OCI-LY1 (cell line): ENCODE data around the gene RFX2.

Experiments
- H2AFZ ChIP-seq: fragments of 200-600 bp; sonication (generic), shearing (Covaris generic); 2 replicates; pipeline ENCODE4 v1.6.0; 2014; ENCODE audit warnings: antibody characterized with exemption, mild to moderate bottlenecking, low read length
- H3F3A ChIP-seq: fragments of 200-600 bp; sonication (generic), shearing (Covaris generic); 2 replicates; pipeline ENCODE4 v1.6.0; 2014; ENCODE audit warnings: mild to moderate bottlenecking, antibody characterized with exemption, low read length, moderate library complexity; ENCODE audit not compliant: insufficient read depth
- H3K27ac ChIP-seq: fragments of 200-600 bp; sonication (generic); 2 replicates; pipeline ENCODE4 v1.5.1; 2014; ENCODE audit warnings: low read length, mixed run types, mild to moderate bottlenecking, low read depth; ENCODE audit not compliant: poor library complexity, severe bottlenecking
- H3K27me3 ChIP-seq: fragments of 200-600 bp; sonication (generic); 2 replicates; pipeline ENCODE4 v1.6.0; 2014; ENCODE audit warnings: antibody characterized with exemption, mild to moderate bottlenecking, low read length, moderate library complexity; ENCODE audit not compliant: insufficient read depth
- H3K36me3 ChIP-seq: fragments of 200-600 bp; sonication (generic); 2 replicates; pipeline ENCODE4 v1.6.1; 2014; ENCODE audit warnings: mild to moderate bottlenecking, antibody characterized with exemption, low read length, moderate library complexity, mixed read lengths; ENCODE audit not compliant: insufficient read depth
- H3K4me1 ChIP-seq: fragments of 200-600 bp; sonication (generic); 2 replicates; pipeline ENCODE4 v1.5.1; 2014; ENCODE audit warnings: mild to moderate bottlenecking, low read length, moderate library complexity; ENCODE audit not compliant: insufficient read depth, severe bottlenecking
- H3K4me2 ChIP-seq: fragments of 200-600 bp; sonication (generic), shearing (Covaris generic); 2 replicates; pipeline ENCODE4 v1.6.1; 2014; ENCODE audit warnings: low read length
- H3K4me3 ChIP-seq: fragments of 200-600 bp; sonication (generic); 2 replicates; pipeline ENCODE4 v1.5.1; 2014; ENCODE audit warnings: low read length, low read depth, mild to moderate bottlenecking, mixed read lengths; ENCODE audit not compliant: poor library complexity, severe bottlenecking
- H3K79me2 ChIP-seq: fragments of 200-600 bp; shearing (Covaris generic); 2 replicates; pipeline ENCODE4 v1.6.1; 2016; ENCODE audit warnings: mixed run types, low read length, mixed read lengths; ENCODE audit not compliant: insufficient read depth
- H3K9ac ChIP-seq: fragments of 200-600 bp; sonication (generic), shearing (Covaris generic); 2 replicates; pipeline ENCODE4 v1.6.1; 2014; ENCODE audit warnings: mild to moderate bottlenecking, low read length, mixed read lengths
- H3K9me2 ChIP-seq: fragments of 200-600 bp; sonication (generic), shearing (Covaris generic); 2 replicates; pipeline ENCODE4 v1.6.1; 2014; ENCODE audit warnings: low read depth, mild to moderate bottlenecking, low read length, mixed read lengths
- H3K9me3 ChIP-seq: fragments of 200-600 bp; shearing (Covaris generic); 2 replicates; pipeline ENCODE4 v1.6.1; 2014; ENCODE audit warnings: low read length, mixed read lengths
- H4K20me1 ChIP-seq: fragments of 200-600 bp; sonication (generic), shearing (Covaris generic); 2 replicates; pipeline ENCODE4 v1.6.0; 2016; ENCODE audit warnings: mild to moderate bottlenecking, low read length; ENCODE audit not compliant: insufficient read depth
- EZH2 ChIP-seq: fragments of 200-600 bp; sonication (generic), shearing (Covaris generic); IDR thresholded peaks from 2 replicates; pipeline ENCODE4 v1.8.0; 2017; ENCODE audit warnings: borderline replicate concordance, mixed run types, mild to moderate bottlenecking, antibody characterized with exemption, low read length, moderate library complexity, mixed read lengths
- TF ChIP-seq, protein P1 (sequence below): fragments of 200-600 bp; sonication (generic), shearing (Covaris generic); IDR thresholded peaks from 2 replicates; pipeline ENCODE4 v1.5.1; 2017; ENCODE audit warnings: mild to moderate bottlenecking, antibody characterized with exemption, low read length, moderate library complexity, mixed read lengths

Gene RFX2

GRCh38 chr19:6126335-6126974 lies 16.2 kb upstream of the RFX2 start:
- Histone ChIP-seq H3K4me2 (no peak overlapping the region), H3K9ac (no peak overlapping the region), H3K9me2 (no peaks in the 10 kb centered on the region), H3K9me3 (peaks cover 4% of the 10 kb centered on the region; the same call in 1 of the 2 replicates), H3K27ac (no peak overlapping the region), H4K20me1 (no peaks in the 10 kb centered on the region), H3F3A (no peaks in the 10 kb centered on the region), H3K79me2 (no peaks in the 10 kb centered on the region), H2AFZ (no peak overlapping the region), H3K4me3 (no peak overlapping the region), H3K36me3 (no peaks in the 10 kb centered on the region), H3K27me3 (no peaks in the 10 kb centered on the region), H3K4me1 (no peaks in the 10 kb centered on the region)
- TF ChIP-seq, protein P1, sequence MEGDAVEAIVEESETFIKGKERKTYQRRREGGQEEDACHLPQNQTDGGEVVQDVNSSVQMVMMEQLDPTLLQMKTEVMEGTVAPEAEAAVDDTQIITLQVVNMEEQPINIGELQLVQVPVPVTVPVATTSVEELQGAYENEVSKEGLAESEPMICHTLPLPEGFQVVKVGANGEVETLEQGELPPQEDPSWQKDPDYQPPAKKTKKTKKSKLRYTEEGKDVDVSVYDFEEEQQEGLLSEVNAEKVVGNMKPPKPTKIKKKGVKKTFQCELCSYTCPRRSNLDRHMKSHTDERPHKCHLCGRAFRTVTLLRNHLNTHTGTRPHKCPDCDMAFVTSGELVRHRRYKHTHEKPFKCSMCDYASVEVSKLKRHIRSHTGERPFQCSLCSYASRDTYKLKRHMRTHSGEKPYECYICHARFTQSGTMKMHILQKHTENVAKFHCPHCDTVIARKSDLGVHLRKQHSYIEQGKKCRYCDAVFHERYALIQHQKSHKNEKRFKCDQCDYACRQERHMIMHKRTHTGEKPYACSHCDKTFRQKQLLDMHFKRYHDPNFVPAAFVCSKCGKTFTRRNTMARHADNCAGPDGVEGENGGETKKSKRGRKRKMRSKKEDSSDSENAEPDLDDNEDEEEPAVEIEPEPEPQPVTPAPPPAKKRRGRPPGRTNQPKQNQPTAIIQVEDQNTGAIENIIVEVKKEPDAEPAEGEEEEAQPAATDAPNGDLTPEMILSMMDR, result peak; percentile 64
- no peak for TF ChIP-seq EZH2

- Histone ChIP-seq H3K9ac (no peak overlapping the region), H3K27me3 (no peaks in the 10 kb centered on the region), H3K79me2 (no peaks in the 10 kb centered on the region), H4K20me1 (no peaks in the 10 kb centered on the region), H3F3A (no peaks in the 10 kb centered on the region), H3K4me3 (no peak overlapping the region), H3K4me1 (no peaks in the 10 kb centered on the region), H2AFZ (no peak overlapping the region), H3K27ac (no peak overlapping the region), H3K4me2 (no peak overlapping the region), H3K9me3 (peaks cover 4% of the 10 kb centered on the region; the same call in 1 of the 2 replicates), H3K9me2 (no peaks in the 10 kb centered on the region), H3K36me3 (no peaks in the 10 kb centered on the region)
- TF ChIP-seq EZH2, result no peak
- TF ChIP-seq, protein P1, result peak; percentile 88
Observed at GRCh38 chr19:6125571-6125989, 15.3 kb upstream of the RFX2 start.

GRCh38 chr19:6119031-6119430 lies 8.7 kb upstream of the RFX2 start:
- H3K9me2 ChIP-seq, result no peaks in the 10 kb centered on the region
- no peaks in the 10 kb centered on the region for H3K36me3 ChIP-seq
- no peaks in the 10 kb centered on the region for H3F3A ChIP-seq
- H3K9me3 ChIP-seq, result no peaks in the 10 kb centered on the region
- no peak overlapping the region for H3K9ac ChIP-seq
- peaks cover 3% of the 10 kb centered on the region; the same call in 1 of the 2 replicates for H3K27me3 ChIP-seq
- no peak overlapping the region for H3K27ac ChIP-seq
- H3K4me1 ChIP-seq, result no peaks in the 10 kb centered on the region
- H3K4me3 ChIP-seq, result no peak overlapping the region
- no peak overlapping the region for H2AFZ ChIP-seq
- no peak for TF ChIP-seq EZH2
- TF ChIP-seq, protein P1, result no peak
- no peak overlapping the region for H3K4me2 ChIP-seq
- H4K20me1 ChIP-seq, result no peaks in the 10 kb centered on the region
- no peaks in the 10 kb centered on the region for H3K79me2 ChIP-seq
